GM12874 (cell line): ENCODE data around the gene KCNJ3.

Experiments
- CTCF ChIP-seq: IDR thresholded peaks from 2 replicates; pipeline ENCODE4 v1.5.1; 2011; ENCODE audit warnings: low read depth, mild to moderate bottlenecking, control low read depth, low read length, moderate library complexity; ENCODE audit not compliant: insufficient read depth

KCNJ3 gene

GRCh38 chr2:154681741-154682140, 16.8 kb upstream of the KCNJ3 start:
- TF ChIP-seq CTCF, result no peak

DNA sequence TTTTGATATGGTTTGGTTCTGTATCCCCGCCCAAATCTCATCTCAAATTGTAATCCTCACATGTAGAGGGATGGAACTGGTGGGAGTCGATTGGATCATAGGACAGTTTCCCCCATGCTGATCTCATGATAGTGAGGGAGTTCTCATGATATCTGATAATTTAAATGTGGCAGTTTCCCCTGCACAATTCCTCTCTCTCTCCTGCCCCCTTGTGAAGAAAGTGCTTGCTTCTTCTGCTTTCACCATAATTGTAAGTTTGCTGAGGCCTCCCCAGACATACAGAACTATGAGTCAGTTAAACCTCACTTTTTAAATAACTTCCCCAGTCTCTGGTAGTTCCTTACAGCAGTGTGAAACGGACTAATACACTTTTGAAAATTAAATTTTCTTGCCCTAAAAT, 12.3 kb upstream of the KCNJ3 start:
- TF ChIP-seq CTCF, result no peak

DNA sequence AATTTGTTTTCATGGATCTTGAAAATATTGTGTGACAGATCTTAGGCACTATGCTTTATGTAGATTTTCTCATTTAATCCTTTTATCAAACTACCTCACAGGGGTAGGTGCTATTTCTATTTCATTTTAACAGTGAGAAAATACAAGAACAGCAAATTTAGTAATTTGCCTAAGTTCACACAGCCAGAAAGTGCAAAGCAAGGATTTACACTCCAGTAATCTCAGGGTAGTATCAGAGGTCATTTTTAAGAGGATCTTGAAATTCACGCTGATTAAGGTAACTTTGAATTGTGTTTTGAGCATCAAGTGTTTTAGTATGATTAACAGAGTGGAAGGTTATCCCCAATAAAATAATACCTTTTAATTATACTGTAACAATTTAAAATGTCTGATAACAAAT, 10.1 kb upstream of the KCNJ3 start:
- TF ChIP-seq CTCF, result no peak

DNA sequence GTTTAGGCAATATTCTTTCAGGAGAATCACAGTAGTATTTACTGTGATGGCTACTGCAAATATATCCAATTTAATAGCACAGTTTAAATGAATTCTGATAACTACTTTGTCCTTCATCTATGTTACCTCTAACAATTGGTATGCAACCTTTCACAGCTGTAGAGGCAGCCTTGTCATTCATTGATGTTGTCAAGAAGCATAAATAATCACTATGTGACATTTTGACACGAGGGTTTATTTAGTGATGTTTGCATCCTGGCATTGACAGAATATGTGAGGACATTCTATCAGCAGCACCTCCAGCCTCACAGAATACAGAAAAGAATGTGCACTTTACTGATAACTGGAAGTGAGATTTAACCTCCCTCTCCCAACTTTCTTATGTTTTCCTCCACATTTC, 9.3 kb upstream of the KCNJ3 start:
- TF ChIP-seq CTCF, result no peak

- no peak for TF ChIP-seq CTCF
Measured at GRCh38 chr2:154692927-154693326, 5.6 kb upstream of the KCNJ3 start.

- no peak for TF ChIP-seq CTCF
Measured at GRCh38 chr2:154693741-154694340, 4.7 kb upstream of the KCNJ3 start.

DNA sequence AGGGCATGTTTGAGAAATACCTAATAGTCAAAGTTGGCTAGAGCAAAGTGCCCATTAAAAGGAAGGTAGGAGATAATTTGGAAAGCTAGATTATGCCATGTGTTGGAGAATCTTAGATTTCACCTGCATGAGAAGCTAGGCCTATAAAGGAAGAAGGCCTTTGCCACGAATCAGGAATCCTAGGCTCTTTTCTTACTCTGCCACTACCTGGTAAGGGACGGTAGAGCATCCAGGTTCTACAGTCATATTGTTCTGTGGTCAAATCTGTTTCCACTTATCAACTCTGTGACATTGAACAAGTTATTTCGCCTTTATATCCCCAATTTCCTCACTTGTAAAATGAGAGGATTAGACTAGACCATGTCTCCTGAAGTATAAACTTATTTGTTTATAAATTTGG, 3.6 kb upstream of the KCNJ3 start:
- no peak for TF ChIP-seq CTCF
